NT2/D1 (cell line): ENCODE measurements around the gene HNRNPF.

Source experiments
- YY1 ChIP-seq: IDR thresholded peaks from 2 replicates; pipeline ENCODE4 v1.6.1; 2011; ENCODE audit not compliant: insufficient read length, insufficient read depth
- ZNF274 ChIP-seq: IDR thresholded peaks from 2 replicates; pipeline ENCODE4 v1.6.1; 2011; ENCODE audit warnings: mild to moderate bottlenecking, low read depth, low read length

DNA sequence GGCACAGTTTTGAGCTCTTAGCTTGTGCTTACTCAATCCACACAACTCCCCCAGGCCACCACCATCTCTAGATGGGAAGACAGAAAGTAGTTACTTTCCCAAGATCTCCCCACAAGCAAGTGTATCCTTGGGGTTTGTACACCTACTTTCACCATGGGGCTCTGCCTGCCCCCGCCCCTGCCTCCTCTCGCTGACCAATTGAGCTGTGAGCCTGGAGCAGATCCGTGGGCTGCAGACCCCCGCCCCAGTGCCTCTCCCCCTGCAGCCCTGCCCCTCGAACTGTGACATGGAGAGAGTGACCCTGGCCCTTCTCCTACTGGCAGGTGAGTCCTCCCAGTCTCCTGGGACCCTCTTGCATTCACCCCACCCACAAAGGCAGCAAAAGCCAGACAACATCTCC, 35.5 kb downstream of the HNRNPF start:
- TF ChIP-seq YY1 (no peak), ZNF274 (no peak)
